B cell (primary cell): ENCODE data around the gene TIMP2. TPM values are rescaled to one million over a fixed set of nuclear protein-coding genes. Genes with fewer than 3 reads are reported as not detected.

Source experiments
- ATAC-seq: fragments of 200-7000 bp; cut with Tn5 transposase; one replicate; pipeline ENCODE4 v1.10.0; 2021; ENCODE audit warnings: low read depth, mild to moderate bottlenecking, moderate number of reproducible peaks, moderate library complexity
- CTCF ChIA-PET: fragments of 350-600 bp; sonication (Branson Sonifier 250); formaldehyde crosslinking; loops from one replicate; lab custom pipeline; 2021; ENCODE audit warnings: antibody characterized with exemption, inconsistent platforms; lab: Charles Lee
- POLR2A ChIA-PET: fragments of 350-600 bp; sonication (Branson Sonifier 250); formaldehyde crosslinking; loops from one replicate; lab custom pipeline; 2021; ENCODE audit warnings: antibody characterized with exemption; lab: Charles Lee
- DNase-seq: peaks from one replicate; pipeline ENCODE4 v3.0.0; 2013
- H2AFZ ChIP-seq: 2 replicates; pipeline ENCODE4 v1.6.1; 2012; ENCODE audit warnings: mild to moderate bottlenecking, low read depth, low read length; ENCODE audit not compliant: insufficient read depth, poor library complexity, severe bottlenecking
- H3K27ac ChIP-seq, 2 donors: 1 replicate in 1 of 2; 2 replicates in 1 of 2; pipeline ENCODE4 v1.5.1; 2012 to 2013; ENCODE audit warnings: low read length in 2 of 2, mild to moderate bottlenecking in 2 of 2, moderate library complexity in 1 of 2
- H3K27me3 ChIP-seq, 4 experiments: fragments of 200-600 bp in 1 of 4; sonication (generic) in 1 of 4; replicated peaks in 1 of 4; 1 replicate in 2 of 4; 2 replicates in 2 of 4; pipeline versions ENCODE4 v1.6.1 to v1.7.0; 2013 to 2016; ENCODE audit warnings: low read length in 3 of 4, mild to moderate bottlenecking in 2 of 4, mixed read lengths in 1 of 4, moderate library complexity in 1 of 4; ENCODE audit not compliant: insufficient read depth in 4 of 4, control insufficient read depth in 3 of 4; ENCODE audit errors: control extremely low read depth in 1 of 4
- H3K36me3 ChIP-seq, 2 experiments: replicated peaks in 1 of 2; 1 replicate in 1 of 2; 2 replicates in 1 of 2; pipeline versions ENCODE4 v1.6.1 to v1.7.1; 2013; ENCODE audit warnings: low read length in 1 of 2; ENCODE audit not compliant: insufficient read depth in 2 of 2, control insufficient read depth in 1 of 2; ENCODE audit errors: control extremely low read depth in 1 of 2, extremely low read depth in 1 of 2
- H3K4me1 ChIP-seq, 2 donors: fragments of 200-600 bp in 1 of 2; sonication (generic) in 1 of 2; 1 replicate in 1 of 2; 2 replicates in 1 of 2; pipeline versions ENCODE4 v1.5.1 to v1.6.1; 2013 to 2017; ENCODE audit warnings: low read length in 2 of 2; ENCODE audit not compliant: control insufficient read depth in 2 of 2, insufficient read depth in 2 of 2
- H3K4me2 ChIP-seq: replicated peaks from 2 replicates; pipeline ENCODE3; 2012; ENCODE audit warnings: mild to moderate bottlenecking, low read depth, low read length; ENCODE audit not compliant: poor library complexity, severe bottlenecking
- H3K4me3 ChIP-seq, 5 experiments: fragments of 200-600 bp in 1 of 5; sonication (generic) in 1 of 5; 1 replicate in 3 of 5; 2 replicates in 2 of 5; pipeline versions ENCODE4 v1.5.1 to v1.7.0; 2011 to 2016; ENCODE audit warnings: low read length in 4 of 5, mild to moderate bottlenecking in 4 of 5, low read depth in 2 of 5, control low read depth in 1 of 5, moderate library complexity in 1 of 5; ENCODE audit not compliant: insufficient read depth in 1 of 5; ENCODE audit errors: control extremely low read depth in 1 of 5, extremely low read depth in 1 of 5
- H3K79me2 ChIP-seq: fragments of 200-600 bp; sonication (generic); one replicate; pipeline ENCODE4 v1.6.0; 2016; ENCODE audit warnings: low read length; ENCODE audit not compliant: control insufficient read depth, insufficient read depth
- H3K9ac ChIP-seq: fragments of 200-600 bp; sonication (generic); 2 replicates; pipeline ENCODE4 v1.6.1; 2017; ENCODE audit warnings: mild to moderate bottlenecking, low read length, moderate library complexity
- H3K9me3 ChIP-seq, 3 donors: one replicate each; pipeline versions ENCODE4 v1.6.1 to v1.7.1; 2013; ENCODE audit warnings: low read length in 2 of 3; ENCODE audit not compliant: control insufficient read depth in 2 of 3, insufficient read depth in 1 of 3; ENCODE audit errors: control extremely low read depth in 1 of 3
- H4K20me1 ChIP-seq: 2 replicates; pipeline ENCODE4 v1.6.0; 2012; ENCODE audit warnings: mild to moderate bottlenecking, low read length; ENCODE audit not compliant: insufficient read depth, control insufficient read depth, poor library complexity, severe bottlenecking
- H3K27ac Mint-ChIP-seq: one replicate; pipeline ENCODE4 v1.8.0; 2021; ENCODE audit warnings: mixed read lengths
- H3K27me3 Mint-ChIP-seq: one replicate; pipeline ENCODE4 v1.8.0; 2021; ENCODE audit warnings: mixed read lengths
- H3K4me1 Mint-ChIP-seq: one replicate; pipeline ENCODE4 v1.8.0; 2021; ENCODE audit warnings: mixed read lengths
- H3K4me3 Mint-ChIP-seq: one replicate; pipeline ENCODE4 v1.8.0; 2021; ENCODE audit warnings: mixed read lengths
- H3K9me3 Mint-ChIP-seq: one replicate; pipeline ENCODE4 v1.8.0; 2022; ENCODE audit warnings: mixed read lengths; ENCODE audit not compliant: insufficient read depth
- EZH2 ChIP-seq: IDR thresholded peaks from 2 replicates; pipeline ENCODE4 v1.6.1; 2012; ENCODE audit warnings: borderline replicate concordance, low read depth, mild to moderate bottlenecking, moderate library complexity, low read length; ENCODE audit not compliant: insufficient read depth, poor library complexity, severe bottlenecking
- WGBS: methylation state at CpG from one replicate; pipeline ENCODE4 v1.1.5; 2013; ENCODE audit warnings: missing lambda C conversion rate; ENCODE audit not compliant: insufficient coverage; 5-methylcytosine and 5-hydroxymethylcytosine counted together
- intact Hi-C: fragments of 100-400 bp; cut with micrococcal nuclease; formaldehyde crosslinking; loops from one replicate; pipeline ENCODE4 v1.10.0; 2022
- polyA plus RNA-seq: library from polyadenylated mRNA; depleted of rRNA; stranded (reverse); fragments of >200 nt; gene quantifications from 2 replicates; pipeline ENCODE4 v1.2.3, GENCODE V29; 2012
- total RNA-seq, 2 donors: library from RNA; stranded (reverse); fragments of 120-200 nt in 1 of 2; gene quantifications; 1 replicate in 1 of 2; 2 replicates in 1 of 2; pipeline versions ENCODE4 v1.2.3 to v1.2.4, GENCODE V29; 2013 to 2022
- TF ChIP-seq, protein P1 (sequence below): fragments of 200-600 bp; IDR thresholded peaks from one replicate; pipeline ENCODE4 v1.8.0; 2022; ENCODE audit warnings: antibody characterized with exemption, mild to moderate bottlenecking

Gene TIMP2
- total and polyA plus RNA-seq, 2 donors (not counting 1 experiment from before 2014, with no cell fraction given) = 4.8 to 10.0 TPM

DNA sequence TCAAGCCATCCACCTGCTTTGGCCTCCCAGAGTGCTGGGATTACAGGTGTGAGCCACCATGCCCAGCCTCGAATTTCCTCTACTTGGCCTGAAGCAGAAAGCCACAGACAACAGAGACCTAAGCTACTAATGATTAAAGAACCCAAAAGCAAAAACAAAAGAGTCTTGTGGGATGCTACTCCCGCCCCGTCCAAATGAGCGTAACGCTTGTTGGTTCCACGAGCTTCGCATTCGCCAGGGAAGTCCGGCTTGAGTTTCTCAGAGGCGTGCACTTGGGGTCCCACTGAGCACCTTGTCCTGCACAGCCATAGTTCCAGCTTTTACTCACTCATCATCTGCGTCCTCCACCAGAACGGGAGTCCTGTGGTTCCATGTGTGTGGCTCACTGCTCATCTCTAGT is 38.2 kb downstream of the TIMP2 start:
- DNase-seq (no peak), ATAC-seq (no peak)
- Histone ChIP-seq H3K9ac (no peak overlapping the region), H3K36me3 (no peaks in the 10 kb centered on the region), H3K9me3 (no peaks in the 10 kb centered on the region), H3K27me3 (peaks cover 0 to 8% (median 0%) of the 10 kb centered on the region in 4 experiments), H4K20me1 (no peaks in the 10 kb centered on the region), H3K4me1 (peaks cover 50 to 59% of the 10 kb centered on the region in 2 donors), H3K79me2 (peaks cover 19% of the 10 kb centered on the region), H3K4me3 (no peak overlapping the region), H3K4me2 (no peak overlapping the region), H2AFZ (no peak overlapping the region), H3K27ac (no peak overlapping the region)
- intact Hi-C loops = no loop called here
- TF ChIP-seq, protein P1, sequence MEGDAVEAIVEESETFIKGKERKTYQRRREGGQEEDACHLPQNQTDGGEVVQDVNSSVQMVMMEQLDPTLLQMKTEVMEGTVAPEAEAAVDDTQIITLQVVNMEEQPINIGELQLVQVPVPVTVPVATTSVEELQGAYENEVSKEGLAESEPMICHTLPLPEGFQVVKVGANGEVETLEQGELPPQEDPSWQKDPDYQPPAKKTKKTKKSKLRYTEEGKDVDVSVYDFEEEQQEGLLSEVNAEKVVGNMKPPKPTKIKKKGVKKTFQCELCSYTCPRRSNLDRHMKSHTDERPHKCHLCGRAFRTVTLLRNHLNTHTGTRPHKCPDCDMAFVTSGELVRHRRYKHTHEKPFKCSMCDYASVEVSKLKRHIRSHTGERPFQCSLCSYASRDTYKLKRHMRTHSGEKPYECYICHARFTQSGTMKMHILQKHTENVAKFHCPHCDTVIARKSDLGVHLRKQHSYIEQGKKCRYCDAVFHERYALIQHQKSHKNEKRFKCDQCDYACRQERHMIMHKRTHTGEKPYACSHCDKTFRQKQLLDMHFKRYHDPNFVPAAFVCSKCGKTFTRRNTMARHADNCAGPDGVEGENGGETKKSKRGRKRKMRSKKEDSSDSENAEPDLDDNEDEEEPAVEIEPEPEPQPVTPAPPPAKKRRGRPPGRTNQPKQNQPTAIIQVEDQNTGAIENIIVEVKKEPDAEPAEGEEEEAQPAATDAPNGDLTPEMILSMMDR = no peak
- TF ChIP-seq EZH2 = no peak
- Mint-ChIP-seq H3K27ac (no peak overlapping the region), H3K27me3 (peaks cover 6% of the 10 kb centered on the region), H3K4me3 (no peak overlapping the region), H3K9me3 (no peaks in the 10 kb centered on the region), H3K4me1 (peaks cover 51% of the 10 kb centered on the region)
- ChIA-PET POLR2A (interaction anchor here (1.2 kb wide), 1 partner anchor 21 kb away, joined by 3 read pairs; no protein-coding TSS in a partner anchor), CTCF (interaction anchor here (1.0 to 7.7 kb wide), 3 partner anchors 18 to 84 kb away, joined by 4 to 42 read pairs (median 6); no protein-coding TSS in a partner anchor)
- 94% methylated on average over 10 of the region's 12 CpGs for WGBS

DNA sequence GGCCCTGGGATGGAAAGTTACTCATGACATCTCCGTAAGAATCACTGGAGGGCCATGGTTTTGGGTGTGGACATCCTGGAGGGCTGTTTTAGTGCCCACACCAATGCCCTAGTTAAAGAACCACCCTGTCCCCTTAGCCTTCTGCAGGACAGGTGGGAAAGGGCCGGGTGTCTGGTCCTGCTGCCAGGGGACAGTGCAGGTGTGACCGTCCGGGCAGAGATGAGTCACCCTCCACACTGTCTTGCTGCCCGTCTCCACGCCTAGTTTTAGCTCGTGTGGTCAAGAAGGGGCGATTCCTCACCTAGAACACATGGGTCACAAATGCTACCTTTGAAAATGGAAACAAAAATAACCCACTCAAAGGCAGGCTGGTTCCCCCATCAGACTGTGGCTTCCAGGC is 39.2 kb downstream of the TIMP2 start:
- Mint-ChIP-seq H3K27ac (no peak overlapping the region), H3K4me3 (no peak overlapping the region), H3K9me3 (no peaks in the 10 kb centered on the region), H3K27me3 (peaks cover 6% of the 10 kb centered on the region), H3K4me1 (peaks cover 41% of the 10 kb centered on the region)
- Histone ChIP-seq H4K20me1 (no peaks in the 10 kb centered on the region), H3K4me2 (no peak overlapping the region), H3K9me3 (no peaks in the 10 kb centered on the region), H3K9ac (no peak overlapping the region), H3K36me3 (no peaks in the 10 kb centered on the region), H3K27ac (no peak overlapping the region), H3K27me3 (peaks cover 0 to 8% (median 0%) of the 10 kb centered on the region in 4 experiments), H3K4me1 (peaks cover 45 to 49% of the 10 kb centered on the region in 2 donors), H3K79me2 (peaks cover 14% of the 10 kb centered on the region), H2AFZ (no peak overlapping the region), H3K4me3 (no peak overlapping the region)
- DNase-seq (no peak), ATAC-seq (no peak)
- WGBS = 88% methylated on average over 7 of the region's 8 CpGs
- ChIA-PET CTCF (interaction anchor here (1.1 to 7.7 kb wide), 2 partner anchors 20 to 85 kb away, joined by 4 to 42 read pairs; no protein-coding TSS in a partner anchor), POLR2A (interaction anchor here (1.2 kb wide), 1 partner anchor 20 kb away, joined by 3 read pairs; no protein-coding TSS in a partner anchor)
- no peak for TF ChIP-seq EZH2
- TF ChIP-seq, protein P1 = no peak
- intact Hi-C loops = no loop called here
